Lower leg skin (tissue), 3 donors: ENCODE data around the gene GTPBP3.

Experiments used
- POLR2A ChIP-seq, 2 donors: fragments of 450-650 bp; IDR thresholded peaks; one replicate each; pipeline ENCODE4 v1.6.1; 2016 to 2017; ENCODE audit warnings: antibody characterized with exemption in 2 of 2, mild to moderate bottlenecking in 1 of 2, moderate library complexity in 1 of 2
- TF ChIP-seq, protein P1 (sequence below), 3 donors: fragments of 450-650 bp; IDR thresholded peaks; one replicate each; pipeline ENCODE4 v1.5.1; 2016; ENCODE audit warnings: antibody characterized with exemption in 3 of 3, mild to moderate bottlenecking in 3 of 3, moderate library complexity in 2 of 3

DNA sequence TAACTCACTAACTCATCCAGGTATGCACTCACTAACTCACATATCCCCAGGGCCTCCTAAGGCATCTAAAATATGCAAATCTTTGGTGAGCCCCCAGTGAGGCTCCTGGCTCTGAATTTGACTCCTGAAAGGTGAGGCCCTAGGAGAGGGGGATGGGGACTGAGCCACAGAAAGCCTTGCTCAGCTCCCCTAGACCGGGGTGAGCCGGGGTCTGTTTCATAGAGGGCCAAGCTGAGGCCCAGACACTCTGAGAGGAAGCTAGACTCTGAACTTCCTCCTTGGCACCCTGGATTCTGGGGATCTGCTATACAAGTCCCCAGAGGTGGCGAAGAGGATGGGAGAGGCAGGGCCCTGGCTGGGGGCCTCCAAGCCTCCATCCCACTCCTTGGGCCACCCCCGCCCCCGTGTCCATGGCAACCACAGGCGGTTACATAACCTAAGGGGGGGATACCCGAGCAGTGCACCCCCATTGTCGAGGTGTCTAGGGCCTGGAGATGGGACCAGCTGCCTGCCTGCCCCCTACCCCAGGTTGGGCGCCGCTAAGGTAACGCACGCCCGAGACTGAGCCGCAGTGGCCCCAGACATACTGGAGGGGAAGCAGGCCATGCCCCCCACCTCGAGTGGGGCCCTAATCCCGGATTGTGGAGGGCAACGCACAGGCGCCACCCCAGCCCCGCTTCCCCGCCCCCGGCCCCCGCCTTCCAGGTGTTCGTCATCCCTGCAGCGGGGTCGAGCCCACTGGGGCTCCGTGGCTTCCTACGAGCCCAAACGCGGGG is 34.8 kb upstream of the GTPBP3 start:
- TF ChIP-seq, protein P1, sequence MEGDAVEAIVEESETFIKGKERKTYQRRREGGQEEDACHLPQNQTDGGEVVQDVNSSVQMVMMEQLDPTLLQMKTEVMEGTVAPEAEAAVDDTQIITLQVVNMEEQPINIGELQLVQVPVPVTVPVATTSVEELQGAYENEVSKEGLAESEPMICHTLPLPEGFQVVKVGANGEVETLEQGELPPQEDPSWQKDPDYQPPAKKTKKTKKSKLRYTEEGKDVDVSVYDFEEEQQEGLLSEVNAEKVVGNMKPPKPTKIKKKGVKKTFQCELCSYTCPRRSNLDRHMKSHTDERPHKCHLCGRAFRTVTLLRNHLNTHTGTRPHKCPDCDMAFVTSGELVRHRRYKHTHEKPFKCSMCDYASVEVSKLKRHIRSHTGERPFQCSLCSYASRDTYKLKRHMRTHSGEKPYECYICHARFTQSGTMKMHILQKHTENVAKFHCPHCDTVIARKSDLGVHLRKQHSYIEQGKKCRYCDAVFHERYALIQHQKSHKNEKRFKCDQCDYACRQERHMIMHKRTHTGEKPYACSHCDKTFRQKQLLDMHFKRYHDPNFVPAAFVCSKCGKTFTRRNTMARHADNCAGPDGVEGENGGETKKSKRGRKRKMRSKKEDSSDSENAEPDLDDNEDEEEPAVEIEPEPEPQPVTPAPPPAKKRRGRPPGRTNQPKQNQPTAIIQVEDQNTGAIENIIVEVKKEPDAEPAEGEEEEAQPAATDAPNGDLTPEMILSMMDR (IDR thresholded peaks at IDR 0.05): no peak
- TF ChIP-seq POLR2A (IDR thresholded peaks at IDR 0.05): no peak
